Gastroesophageal sphincter (tissue), 2 donors: ENCODE data around the gene CLASRP.

Source experiments
- POLR2A ChIP-seq, 2 donors: fragments of 450-650 bp; IDR thresholded peaks; one replicate each; pipeline ENCODE4 v1.6.1; 2017; ENCODE audit warnings: antibody characterized with exemption in 2 of 2, mild to moderate bottlenecking in 2 of 2, moderate library complexity in 1 of 2
- POLR2AphosphoS5 ChIP-seq: sonication (generic); formaldehyde crosslinking; IDR thresholded peaks from one replicate; pipeline ENCODE4 v1.6.1; 2017; ENCODE audit warnings: antibody characterized with exemption

DNA sequence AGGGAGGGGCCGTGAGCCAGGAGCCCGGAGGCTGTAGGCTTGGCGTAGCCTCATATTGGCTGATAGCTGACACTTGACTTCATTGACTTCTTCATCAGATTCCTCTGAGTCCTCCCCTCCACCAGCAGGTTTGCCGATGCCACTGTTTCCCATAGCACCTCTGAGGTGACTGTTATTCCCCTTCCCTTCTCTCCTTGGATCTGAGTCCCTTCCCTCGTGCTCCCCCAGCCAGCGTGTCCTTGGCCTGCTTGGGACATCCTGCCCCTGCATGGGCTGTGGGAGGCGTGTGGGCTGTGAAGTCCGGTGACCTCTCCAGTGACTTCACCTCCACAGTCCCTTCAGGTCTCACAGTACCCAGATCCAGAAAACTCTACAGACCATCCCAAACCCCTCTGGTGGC lies 63.0 kb downstream of the CLASRP start:
- TF ChIP-seq POLR2AphosphoS5 (no peak), POLR2A (IDR thresholded peaks at IDR 0.05) (no peak)
